Suprapubic skin (tissue), 4 donors: ENCODE results near the gene XRRA1.

Experiments used
- CTCF ChIP-seq, 2 donors: fragments of 200-600 bp in 1 of 2; fragments of 450-650 bp in 1 of 2; sonication (generic) in 1 of 2; IDR thresholded peaks; one replicate each; pipeline ENCODE4 v1.5.1; 2016 to 2019; ENCODE audit warnings: antibody characterized with exemption in 2 of 2, mild to moderate bottlenecking in 1 of 2, moderate library complexity in 1 of 2
- POLR2A ChIP-seq, 2 donors: fragments of 450-650 bp; IDR thresholded peaks; one replicate each; pipeline ENCODE4 v1.6.1; 2017; ENCODE audit warnings: antibody characterized with exemption in 2 of 2, mild to moderate bottlenecking in 2 of 2, moderate library complexity in 2 of 2
- POLR2AphosphoS5 ChIP-seq, 3 donors: sonication (generic); formaldehyde crosslinking; IDR thresholded peaks; one replicate each; pipeline ENCODE4 v1.6.1; 2017; ENCODE audit warnings: antibody characterized with exemption in 3 of 3

- TF ChIP-seq POLR2A (IDR thresholded peaks at IDR 0.05) = no peak
- no peak for TF ChIP-seq CTCF (IDR thresholded peaks at IDR 0.05)
- no peak for TF ChIP-seq POLR2AphosphoS5 (IDR thresholded peaks at IDR 0.05)
Measured at GRCh38 chr11:74950374-74950969, 1.6 kb upstream of the XRRA1 start.
